ENCODE results near the gene AARSD1.
A peak's percentile ranks its signal among the peaks of the same experiment; 100 is the strongest.
"Not testable (repeated sequence)": the region's sequence is repeated elsewhere in the genome, so short reads cannot be mapped to it uniquely, and the experiment has no call there.

AARSD1 gene, protein sequence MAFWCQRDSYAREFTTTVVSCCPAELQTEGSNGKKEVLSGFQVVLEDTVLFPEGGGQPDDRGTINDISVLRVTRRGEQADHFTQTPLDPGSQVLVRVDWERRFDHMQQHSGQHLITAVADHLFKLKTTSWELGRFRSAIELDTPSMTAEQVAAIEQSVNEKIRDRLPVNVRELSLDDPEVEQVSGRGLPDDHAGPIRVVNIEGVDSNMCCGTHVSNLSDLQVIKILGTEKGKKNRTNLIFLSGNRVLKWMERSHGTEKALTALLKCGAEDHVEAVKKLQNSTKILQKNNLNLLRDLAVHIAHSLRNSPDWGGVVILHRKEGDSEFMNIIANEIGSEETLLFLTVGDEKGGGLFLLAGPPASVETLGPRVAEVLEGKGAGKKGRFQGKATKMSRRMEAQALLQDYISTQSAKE

DNA sequence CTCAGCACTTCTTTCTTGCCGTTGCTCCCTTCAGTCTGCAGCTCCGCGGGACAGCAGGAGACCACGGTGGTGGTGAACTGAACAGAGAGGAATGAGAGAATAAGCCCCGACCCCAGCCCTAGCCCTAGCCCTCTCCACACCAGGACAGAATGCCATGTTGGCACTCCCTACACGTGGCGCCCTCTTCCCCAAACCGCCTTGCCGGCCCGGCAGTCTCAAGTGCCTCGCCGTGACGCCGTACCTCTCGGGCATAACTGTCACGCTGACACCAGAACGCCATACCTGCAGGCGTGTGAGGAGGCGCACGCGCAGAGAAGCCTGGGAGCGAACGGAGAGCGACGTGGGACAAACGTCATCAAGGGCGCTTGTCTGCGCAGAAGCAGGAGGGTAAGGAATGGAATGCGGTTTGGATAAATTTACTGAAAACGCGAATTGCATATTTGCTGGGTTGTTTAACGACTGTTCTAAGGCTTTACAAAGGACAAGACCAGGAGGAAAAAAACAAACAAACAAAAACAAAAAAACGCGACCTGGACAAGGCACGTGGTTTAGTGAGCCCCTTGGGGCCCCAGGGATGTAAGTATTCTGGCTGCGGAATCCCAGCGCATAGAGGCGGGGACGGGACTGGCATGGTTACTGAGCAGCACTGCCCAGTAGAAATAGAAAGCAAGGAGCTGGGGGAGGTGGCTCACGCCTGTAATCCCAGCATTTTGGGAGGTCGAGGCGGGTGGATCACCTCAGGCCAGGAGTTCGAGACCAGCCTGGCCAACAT is at the start of gene AARSD1:
TSS of gene AARSD1 (minus strand) at position 294 of the 772 bp plus-strand sequence. CDS start at position 280, 14 bp downstream.
- peak; percentile 90 to 93 for DNase-seq

DNA sequence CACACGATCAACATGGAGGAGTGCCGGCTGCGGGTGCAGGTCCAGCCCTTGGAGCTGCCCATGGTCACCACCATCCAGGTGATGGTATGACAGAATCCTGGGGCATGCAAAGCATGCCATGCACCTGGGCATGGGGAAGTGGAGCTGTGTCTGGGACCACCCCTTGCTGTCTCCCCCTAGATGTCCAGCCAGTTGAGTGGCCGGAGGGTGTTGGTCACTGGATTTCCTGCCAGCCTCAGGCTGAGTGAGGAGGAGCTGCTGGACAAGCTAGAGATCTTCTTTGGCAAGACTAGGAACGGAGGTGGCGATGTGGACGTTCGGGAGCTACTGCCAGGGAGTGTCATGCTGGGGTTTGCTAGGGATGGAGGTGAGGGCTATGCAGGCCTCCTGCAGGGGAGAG is 49.0 kb upstream of the AARSD1 start:
- no peak for DNase-seq

DNA sequence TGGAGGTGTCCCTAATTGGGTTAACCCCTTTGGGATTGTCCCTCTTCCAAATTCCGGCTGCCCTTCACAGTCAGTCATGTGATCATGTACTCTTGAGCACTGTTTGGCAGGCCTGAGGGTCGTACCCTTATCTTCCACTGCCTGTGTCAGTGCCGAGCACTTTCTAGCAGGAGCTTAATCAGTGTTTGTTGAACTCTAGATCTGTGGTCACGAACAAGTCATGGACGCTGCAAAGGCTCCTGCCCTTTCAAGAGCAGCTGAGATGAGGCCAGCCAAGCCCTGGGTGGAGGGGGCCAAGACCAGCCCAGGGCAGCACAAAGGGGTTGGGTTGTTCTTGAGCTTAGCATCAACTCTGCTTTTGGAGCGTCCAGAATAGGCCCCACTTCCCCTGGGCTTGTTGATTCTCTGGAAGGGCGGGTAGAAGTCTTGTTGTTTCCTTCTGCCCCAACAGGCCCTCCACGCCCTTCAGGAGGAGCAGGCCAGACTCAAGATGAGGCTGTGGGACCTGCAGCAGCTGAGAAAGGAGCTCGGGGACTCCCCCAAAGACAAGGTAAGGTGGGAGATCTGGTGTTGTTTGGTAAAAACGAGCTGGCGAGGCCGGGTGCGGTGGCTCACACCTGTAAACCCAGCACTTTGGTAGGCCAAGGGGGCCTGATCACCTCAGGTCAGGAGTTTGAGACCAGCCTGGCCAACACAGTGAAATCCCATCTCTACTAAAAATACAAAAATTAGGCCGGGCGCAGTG is 47.6 kb upstream of the AARSD1 start:
- DNase-seq, result no peak

DNA sequence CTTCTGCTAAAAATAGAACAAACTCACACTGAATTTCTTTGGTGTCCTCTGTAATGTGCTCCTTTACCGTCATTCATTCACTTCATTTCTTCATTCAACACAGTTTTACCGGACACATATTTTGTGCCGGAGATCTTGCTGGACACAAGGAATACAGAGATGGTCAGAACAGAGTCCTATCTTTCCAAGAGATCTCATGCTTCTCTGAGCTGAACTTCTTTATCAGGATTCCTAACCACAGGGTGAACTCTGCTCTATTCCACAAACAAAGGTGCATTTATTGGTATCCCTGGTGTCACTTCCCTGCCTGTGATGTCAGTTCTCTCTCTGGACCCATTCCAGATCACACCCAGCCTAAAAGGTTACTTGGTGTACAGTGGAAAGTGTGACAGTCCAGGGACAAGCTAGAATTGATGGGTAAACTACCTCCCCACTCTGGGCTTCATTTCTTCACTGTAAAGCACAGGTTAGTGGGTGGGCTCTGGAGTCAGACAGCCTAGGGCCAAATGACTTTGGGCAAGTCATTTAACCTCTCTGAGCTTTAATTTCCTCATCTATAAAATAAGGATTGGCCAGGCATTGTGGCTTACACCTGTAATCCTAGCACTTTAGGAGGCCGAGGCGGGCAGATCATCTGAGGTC is 46.5 kb upstream of the AARSD1 start:
- DNase-seq, result no peak

DNA sequence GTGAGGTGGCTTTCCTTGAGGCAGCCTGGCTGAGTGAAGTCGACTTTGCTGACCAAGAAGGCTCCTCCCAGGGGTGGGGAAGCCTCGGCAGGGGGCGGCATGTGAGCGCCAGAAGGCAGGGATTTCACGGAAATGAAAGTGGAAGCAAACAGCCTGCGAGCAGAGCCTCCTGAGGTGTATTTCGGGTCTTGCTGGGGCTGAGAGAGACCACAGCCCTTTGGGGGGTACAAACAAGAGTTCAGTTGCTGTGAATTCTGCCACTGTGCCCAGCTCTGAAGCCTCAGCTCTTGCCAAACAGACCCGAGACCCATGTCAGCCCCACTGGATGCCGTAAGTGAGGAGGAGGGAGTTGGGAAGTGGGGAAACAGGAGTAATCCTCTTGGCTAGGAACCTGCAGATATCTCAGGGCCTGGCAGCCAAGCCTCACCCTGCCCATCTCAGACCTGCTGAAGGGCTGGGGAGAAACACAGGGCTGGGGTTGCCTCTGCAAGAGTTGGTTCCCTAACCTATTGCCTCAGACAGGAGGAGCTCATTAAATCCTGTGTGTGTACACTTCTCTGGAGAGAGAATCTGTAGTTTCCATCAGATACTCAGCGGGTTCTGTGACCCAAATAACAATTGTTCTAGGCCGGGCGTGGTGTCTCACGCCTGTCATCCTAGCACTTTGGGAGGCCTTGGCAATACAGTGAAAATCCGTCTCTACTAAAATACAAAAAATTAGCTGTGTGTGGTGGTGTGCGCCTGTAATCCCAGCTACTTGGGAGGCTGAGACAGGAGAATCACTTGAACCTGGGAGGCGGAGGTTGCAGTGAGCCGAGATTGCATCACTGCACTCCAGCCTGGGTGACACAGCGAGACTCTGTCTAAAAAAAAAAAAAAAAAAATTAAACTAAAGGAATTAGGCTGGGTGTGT is 42.6 kb upstream of the AARSD1 start, which contains the start of gene IFI35:
TSS of gene IFI35 (plus strand) at position 146 of the 913 bp plus-strand sequence. CDS start at position 310, 164 bp downstream.
- DNase-seq, result peak; percentile 90 to 91

DNA sequence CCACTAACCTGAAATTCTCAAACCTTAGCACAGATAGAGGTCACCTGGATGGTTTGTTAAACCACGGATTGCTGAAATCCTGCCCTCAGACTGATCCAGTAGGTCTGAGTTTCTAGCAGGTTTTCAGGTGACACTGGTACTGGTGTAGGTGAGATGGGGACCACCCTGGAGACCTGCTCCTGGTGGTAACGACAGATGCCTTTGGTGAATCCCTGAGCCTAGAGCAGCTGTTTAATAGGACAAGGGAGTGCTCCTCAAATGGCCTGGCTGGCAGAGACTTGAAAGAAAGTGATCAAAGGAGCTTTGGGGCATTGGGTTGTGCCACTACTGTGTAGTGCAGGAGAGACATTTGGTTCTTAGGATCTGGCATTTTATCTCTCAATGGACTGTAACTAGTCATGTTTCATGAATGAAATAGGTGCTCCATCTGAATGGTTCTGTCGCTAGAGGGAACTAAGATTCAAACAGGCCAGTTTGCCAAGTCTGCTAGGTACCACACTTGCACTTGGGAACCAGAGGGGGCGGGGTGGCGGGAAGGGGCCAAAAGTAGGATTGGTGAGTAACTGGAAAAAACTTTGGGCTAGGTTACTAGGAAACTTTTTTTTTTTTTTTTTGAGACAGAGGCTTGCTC is 39.4 kb upstream of the AARSD1 start:
- peak in 1 of 2 experiments; percentile 44 for DNase-seq

DNA sequence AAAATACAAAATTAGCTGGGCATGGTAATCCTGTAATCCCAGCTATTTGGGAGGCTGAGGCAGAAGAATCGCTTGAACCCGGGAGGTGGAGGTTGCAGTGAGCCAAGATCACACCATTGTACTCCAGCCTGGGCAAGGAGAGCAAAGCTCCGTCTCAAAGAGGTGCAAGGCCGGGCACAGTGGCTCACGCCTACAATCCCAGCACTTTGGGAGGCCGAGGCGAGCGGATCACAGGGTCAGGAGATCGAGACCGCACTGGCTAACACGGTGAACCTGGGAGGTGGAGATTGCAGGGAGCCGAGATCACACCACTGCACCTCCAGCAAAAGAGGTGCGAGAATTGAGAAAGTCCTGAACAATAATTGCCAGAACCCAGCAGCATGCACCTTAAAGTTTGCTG is 36.6 kb upstream of the AARSD1 start:
- DNase-seq, result not testable (repeated sequence)

DNA sequence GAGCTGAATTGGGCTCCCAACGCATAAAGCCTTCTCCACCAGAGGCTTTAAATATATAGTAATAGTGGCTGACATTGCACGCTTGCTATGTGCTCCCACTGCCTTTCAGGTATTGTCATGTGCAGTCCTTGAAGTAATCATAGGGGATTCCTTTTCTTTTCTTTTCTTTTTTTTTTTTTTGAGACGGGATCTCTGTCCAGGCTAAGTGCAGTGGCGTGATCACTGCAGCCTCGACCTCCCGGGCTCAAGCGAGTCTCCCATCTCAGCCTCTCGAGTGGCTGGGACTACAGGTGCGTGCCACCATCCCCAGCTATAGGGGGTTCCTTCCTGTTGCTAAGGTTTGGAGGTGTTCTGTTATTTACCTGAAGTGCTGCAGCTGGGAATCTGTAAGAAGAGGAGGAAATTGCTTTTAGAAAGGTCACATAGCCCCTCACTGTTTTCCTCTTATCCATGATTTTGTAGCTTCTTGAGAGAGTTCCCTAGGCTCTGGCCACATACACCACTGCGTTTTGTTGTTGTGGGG is 34.8 kb upstream of the AARSD1 start:
- DNase-seq, result no peak

DNA sequence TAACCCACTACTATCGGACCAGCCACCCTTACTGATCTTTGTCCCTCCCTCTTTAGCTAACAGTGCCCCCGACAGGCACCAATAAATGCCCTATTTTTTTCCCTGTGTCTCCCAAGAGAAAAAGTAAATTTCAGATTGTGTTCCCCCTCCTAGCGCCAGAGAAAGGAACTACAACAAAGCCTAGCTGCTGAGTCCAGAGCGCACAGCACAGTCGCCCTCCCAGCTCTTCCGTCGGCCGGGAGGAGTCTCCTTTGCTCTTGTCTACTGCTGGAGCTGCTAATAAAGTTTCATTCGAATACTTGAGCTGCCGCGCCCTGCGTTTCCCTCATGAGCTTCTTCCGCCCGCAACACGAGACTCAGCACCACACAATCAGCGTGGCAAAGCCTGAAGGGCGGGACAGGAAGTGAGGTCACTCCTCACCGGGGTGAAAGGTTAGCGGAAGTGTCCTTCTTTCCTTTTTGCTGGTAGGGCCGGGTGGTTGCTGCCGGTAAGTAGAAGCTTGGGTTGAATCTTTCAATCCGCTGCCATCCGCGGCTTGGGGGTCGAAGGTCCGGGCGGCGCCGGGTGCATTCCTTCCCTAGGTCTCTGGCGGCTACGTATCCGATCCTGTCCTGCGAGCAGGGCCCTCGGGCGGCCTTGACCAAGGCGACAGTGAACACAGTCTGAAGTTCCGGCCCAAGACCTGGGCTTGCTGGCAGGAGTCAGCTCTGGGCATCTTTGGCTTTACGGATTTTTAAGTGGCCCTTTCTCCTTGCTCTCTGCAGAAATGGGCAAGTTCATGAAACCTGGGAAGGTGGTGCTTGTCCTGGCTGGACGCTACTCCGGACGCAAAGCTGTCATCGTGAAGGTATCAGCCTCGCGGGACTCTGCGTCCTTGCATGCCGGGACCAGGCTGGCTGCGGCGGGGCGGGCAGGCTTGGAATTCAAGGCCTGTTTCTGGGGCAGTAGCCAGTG is 34.0 kb upstream of the AARSD1 start, which contains the start of gene RPL27:
TSS of gene RPL27 (plus strand) at position 436 of the 955 bp plus-strand sequence. CDS start at position 768, 332 bp downstream.
- peak; percentile 97 for DNase-seq

DNA sequence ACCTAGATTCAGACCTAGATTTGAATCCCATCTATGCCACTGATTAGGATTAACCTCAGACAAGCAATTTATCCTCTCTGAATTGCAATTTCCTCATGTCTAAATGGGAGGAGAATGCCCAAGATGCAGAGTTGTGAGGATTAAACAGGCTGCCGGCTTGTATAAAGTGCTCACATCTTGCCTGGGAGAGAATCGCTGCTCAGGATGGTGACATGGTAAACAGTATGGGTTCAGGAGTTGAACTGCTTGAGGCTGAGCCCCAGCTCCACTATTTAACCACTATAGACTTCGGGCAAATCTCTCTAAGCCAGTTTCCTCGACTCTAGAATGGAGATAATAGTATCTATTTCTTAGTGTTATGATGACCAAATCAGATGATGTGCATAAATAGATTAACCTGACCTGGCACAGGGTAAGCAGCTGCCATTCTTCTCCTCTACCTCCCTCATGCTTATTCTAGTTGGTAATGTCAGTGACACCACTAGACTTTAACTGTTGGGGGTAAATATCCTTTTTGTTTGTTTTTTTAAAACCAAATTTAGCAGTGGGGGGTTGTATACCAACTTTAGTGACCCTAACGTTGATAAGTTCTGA is 33.2 kb upstream of the AARSD1 start:
- no peak for DNase-seq

DNA sequence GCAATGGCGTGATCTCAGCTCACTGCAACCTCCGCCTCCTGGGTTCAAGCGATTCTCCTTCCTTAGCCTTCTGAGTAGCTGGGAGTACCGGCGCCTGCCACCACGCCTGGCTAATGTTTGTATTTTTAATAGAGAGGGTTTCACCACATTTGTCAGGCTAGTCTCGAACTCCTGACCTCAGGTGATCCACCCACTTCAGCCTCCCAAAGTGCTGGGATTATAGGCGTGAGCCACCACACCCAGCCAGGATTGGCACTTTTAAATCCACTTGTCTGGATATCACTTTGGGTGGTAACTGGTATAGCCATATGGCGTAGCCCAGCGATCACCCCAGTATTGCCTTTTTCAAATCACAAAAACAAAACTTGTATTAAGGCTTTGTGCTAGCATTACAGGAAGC is 29.7 kb upstream of the AARSD1 start:
- not testable (repeated sequence) for DNase-seq

DNA sequence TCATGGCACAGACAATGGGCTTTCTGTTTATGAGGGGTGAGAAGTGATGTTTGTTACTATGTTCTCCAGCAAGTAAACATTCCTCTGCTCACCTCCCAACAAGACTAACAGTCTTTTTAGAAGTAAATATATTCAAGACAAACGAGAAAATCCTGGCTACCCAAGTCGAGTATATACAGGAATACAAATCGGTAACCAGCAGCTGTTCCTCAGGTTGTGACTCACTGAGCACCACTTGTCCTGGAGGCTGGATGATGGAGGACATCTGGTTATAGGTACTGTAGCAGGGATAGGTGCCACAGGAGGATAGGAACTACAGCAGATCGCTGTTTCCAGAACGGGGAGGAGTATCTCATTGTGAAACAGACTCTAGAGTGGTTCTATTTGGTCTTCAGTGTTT is 28.6 kb upstream of the AARSD1 start:
- DNase-seq, result no peak

DNA sequence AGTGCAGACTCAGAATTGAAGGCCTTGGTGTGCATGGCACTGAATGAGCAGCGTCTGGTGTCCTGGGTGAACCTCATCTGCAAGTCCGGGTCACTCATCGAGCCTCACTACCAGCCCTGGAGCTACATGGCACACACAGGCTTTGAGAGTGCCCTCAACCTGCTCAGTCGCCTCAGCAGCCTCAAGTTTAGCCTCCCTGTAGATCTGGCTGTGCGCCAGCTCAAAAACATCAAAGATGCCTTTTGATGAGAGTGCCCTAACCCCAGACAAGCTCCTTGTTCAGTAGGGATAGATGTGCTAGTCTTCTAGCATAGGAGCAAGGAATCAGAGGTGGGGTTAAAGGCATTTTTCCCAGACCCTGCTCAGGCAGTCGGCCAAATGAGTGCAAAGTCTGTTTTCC is 27.2 kb upstream of the AARSD1 start:
- no peak for DNase-seq

DNA sequence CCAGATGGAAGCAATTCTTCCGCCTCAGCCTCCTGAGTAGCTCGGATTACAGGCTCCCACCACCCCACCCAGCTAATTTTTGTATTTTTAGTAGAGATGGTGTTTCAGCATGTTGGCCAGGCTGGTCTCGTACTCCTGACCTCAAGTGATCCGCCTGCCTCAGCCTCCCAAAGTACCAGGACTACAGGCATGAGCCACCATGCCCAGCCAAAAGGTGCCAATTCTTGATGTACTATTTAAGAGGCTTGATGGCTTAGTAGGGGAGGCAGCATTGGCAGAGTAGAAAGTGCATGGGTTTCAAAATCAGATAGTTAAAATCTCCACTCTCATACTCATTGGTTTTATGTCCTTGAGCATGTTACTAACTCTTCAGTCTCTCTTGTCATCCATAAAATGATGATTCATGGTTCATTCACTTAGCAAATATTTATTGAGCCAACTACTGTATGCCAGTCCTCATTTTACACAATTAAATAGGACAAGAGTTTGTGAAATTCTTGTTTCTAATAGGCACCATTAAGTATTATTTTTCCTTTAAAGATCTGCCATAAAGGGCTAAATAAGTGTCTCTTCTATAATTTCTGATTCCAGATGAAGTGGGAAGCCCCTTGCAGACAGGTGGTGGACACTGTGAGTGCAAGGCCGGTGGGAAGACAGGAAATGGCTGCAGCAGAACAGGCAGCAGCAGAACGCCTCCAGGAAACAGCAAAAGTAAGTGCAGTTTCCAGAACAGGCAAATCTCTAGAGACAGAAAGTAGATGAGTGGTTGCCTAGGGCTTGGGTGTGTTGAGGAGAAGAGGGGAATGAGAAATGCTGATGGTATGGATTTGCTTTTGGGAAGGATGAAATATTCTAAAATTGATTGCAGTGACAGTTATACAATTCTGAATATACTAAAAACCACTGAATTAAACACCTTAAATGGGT is 25.7 kb upstream of the AARSD1 start:
- DNase-seq, result no peak

DNA sequence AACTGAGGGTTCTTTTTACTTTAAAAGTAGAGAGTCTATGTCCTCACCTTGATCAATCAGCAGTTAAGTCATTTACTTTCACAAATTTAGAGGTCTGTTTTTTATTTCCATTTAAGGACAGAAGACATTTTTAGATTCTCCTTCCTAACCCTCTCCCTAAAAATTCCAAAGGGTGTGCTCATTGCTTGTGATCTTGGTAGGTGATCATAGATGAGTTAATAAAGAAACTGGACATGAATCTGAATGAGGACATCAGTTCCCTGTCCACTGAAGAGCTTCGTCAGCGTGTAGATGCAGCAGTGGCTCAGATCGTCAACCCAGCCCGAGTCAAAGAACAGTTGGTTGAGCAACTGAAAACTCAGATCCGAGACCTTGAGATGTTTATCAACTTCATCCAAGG is 24.9 kb upstream of the AARSD1 start:
- DNase-seq, result no peak

DNA sequence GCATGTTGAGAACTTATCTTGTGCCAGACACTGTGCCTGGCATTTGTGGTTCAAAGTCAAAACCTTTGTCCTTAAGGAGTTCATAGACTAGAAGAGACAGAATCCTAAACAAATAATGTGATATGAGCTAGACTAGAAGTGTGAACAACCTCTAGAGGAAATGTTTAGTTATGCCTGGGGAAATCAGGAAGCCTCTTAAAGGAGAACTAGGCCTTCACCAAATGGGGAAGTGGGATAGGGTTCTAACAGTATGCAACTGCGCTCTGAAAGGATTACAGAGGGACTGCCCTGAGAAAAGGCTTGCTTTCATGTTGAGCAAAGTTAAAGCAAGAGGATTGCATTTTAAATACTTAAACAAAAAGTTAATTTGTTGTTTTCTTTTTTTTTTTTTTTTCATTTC is 21.0 kb upstream of the AARSD1 start:
- no peak for DNase-seq

DNA sequence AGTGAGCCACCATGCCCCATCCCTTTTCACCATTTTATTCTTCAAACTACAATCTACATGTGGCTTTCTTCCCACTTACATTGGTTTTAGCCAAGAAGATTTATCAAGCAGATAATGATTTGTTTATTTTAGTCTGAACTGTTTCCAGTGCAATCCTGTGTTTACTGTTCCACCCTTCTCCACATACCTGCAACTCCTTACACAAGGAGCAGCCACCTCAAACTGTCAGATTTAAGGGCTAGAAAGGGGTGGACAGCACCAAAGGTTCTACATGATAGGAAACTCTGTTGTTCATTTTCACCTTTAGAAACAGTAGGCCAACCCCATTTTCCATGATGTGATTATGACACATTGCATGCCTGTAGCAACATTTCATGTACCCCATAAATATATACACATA is 18.0 kb upstream of the AARSD1 start:
- DNase-seq, result no peak

Data from activated T-cell treated with anti-CD3 and anti-CD28 coated beads, Interleukin-2, amount 50 U/mL, for 48 hours (primary cell).